IPS-20b (cell line): ENCODE data around the gene DNAJA4.

ENCODE experiments used
- H3K27ac ChIP-seq: one replicate; pipeline ENCODE4 v1.5.1; 2013; ENCODE audit warnings: low read length
- H3K27me3 ChIP-seq: 2 replicates; pipeline ENCODE4 v1.6.1; 2013; ENCODE audit warnings: mild to moderate bottlenecking, low read length, inconsistent platforms; ENCODE audit not compliant: insufficient read depth
- H3K36me3 ChIP-seq: 2 replicates; pipeline ENCODE4 v1.6.1; 2013; ENCODE audit warnings: low read depth, mild to moderate bottlenecking, inconsistent platforms, low read length, moderate library complexity; ENCODE audit not compliant: insufficient read depth
- H3K4me1 ChIP-seq: 2 replicates; pipeline ENCODE4 v1.6.1; 2013; ENCODE audit warnings: mild to moderate bottlenecking, control low read depth, inconsistent platforms, low read length, moderate library complexity; ENCODE audit not compliant: insufficient read depth
- H3K4me3 ChIP-seq: 2 replicates; pipeline ENCODE4 v1.5.1; 2013; ENCODE audit warnings: mild to moderate bottlenecking, low read length, inconsistent platforms
- H3K9ac ChIP-seq: 2 replicates; pipeline ENCODE4 v1.6.1; 2013; ENCODE audit warnings: low read depth, mild to moderate bottlenecking, inconsistent platforms, low read length, moderate library complexity
- H3K9me3 ChIP-seq: 2 replicates; pipeline ENCODE4 v1.6.1; 2013; ENCODE audit warnings: mild to moderate bottlenecking, low read depth, low read length, inconsistent platforms; ENCODE audit not compliant: insufficient read depth

The DNAJA4 gene

GRCh38 chr15:78321041-78321570, 56.7 kb downstream of the DNAJA4 start:
- H3K27ac ChIP-seq, result no peak overlapping the region
- no peaks in the 10 kb centered on the region for H3K27me3 ChIP-seq
- peaks cover 30% of the 10 kb centered on the region for H3K4me1 ChIP-seq
- H3K9ac ChIP-seq, result no peak overlapping the region
- H3K36me3 ChIP-seq, result no peaks in the 10 kb centered on the region
- no peaks in the 10 kb centered on the region for H3K9me3 ChIP-seq
- no peak overlapping the region for H3K4me3 ChIP-seq

GRCh38 chr15:78321786-78322185, 57.4 kb downstream of the DNAJA4 start:
- Histone ChIP-seq H3K27ac (no peak overlapping the region), H3K4me1 (peaks cover 23% of the 10 kb centered on the region), H3K27me3 (no peaks in the 10 kb centered on the region), H3K36me3 (no peaks in the 10 kb centered on the region), H3K9me3 (no peaks in the 10 kb centered on the region), H3K9ac (peak overlapping the region; percentile 67; the same call in 1 of the 2 replicates), H3K4me3 (no peak overlapping the region)

- Histone ChIP-seq H3K4me3 (no peak overlapping the region), H3K27ac (no peak overlapping the region), H3K36me3 (no peaks in the 10 kb centered on the region), H3K9me3 (no peaks in the 10 kb centered on the region), H3K27me3 (no peaks in the 10 kb centered on the region), H3K4me1 (peaks cover 19% of the 10 kb centered on the region), H3K9ac (peak overlapping the region; percentile 67; the same call in 1 of the 2 replicates)
These were observed 57.9 kb downstream of the DNAJA4 start for GRCh38 chr15:78322243-78322642.

GRCh38 chr15:78322724-78323521, 58.6 kb downstream of the DNAJA4 start:
- H3K27ac ChIP-seq, result no peak overlapping the region
- H3K36me3 ChIP-seq, result no peaks in the 10 kb centered on the region
- no peak overlapping the region for H3K4me3 ChIP-seq
- peak overlapping the region; percentile 48; the same call in 1 of the 2 replicates for H3K9ac ChIP-seq
- no peaks in the 10 kb centered on the region for H3K9me3 ChIP-seq
- no peaks in the 10 kb centered on the region for H3K27me3 ChIP-seq
- H3K4me1 ChIP-seq, result peaks cover 19% of the 10 kb centered on the region

GRCh38 chr15:78323693-78324092, 59.3 kb downstream of the DNAJA4 start:
- no peaks in the 10 kb centered on the region for H3K27me3 ChIP-seq
- no peaks in the 10 kb centered on the region for H3K36me3 ChIP-seq
- H3K4me1 ChIP-seq, result peaks cover 19% of the 10 kb centered on the region
- no peak overlapping the region for H3K27ac ChIP-seq
- H3K9me3 ChIP-seq, result no peaks in the 10 kb centered on the region
- no peak overlapping the region for H3K4me3 ChIP-seq
- no peak overlapping the region for H3K9ac ChIP-seq

- H3K4me1 ChIP-seq, result peaks cover 19% of the 10 kb centered on the region
- H3K27ac ChIP-seq, result no peak overlapping the region
- no peak overlapping the region for H3K9ac ChIP-seq
- H3K27me3 ChIP-seq, result no peaks in the 10 kb centered on the region
- no peak overlapping the region for H3K4me3 ChIP-seq
- no peaks in the 10 kb centered on the region for H3K9me3 ChIP-seq
- H3K36me3 ChIP-seq, result no peaks in the 10 kb centered on the region
These were observed 59.8 kb downstream of the DNAJA4 start for GRCh38 chr15:78324144-78324543.

- H3K9ac ChIP-seq, result no peak overlapping the region
- H3K4me1 ChIP-seq, result peaks cover 19% of the 10 kb centered on the region
- no peaks in the 10 kb centered on the region for H3K27me3 ChIP-seq
- H3K27ac ChIP-seq, result no peak overlapping the region
- no peak overlapping the region for H3K4me3 ChIP-seq
- no peaks in the 10 kb centered on the region for H3K36me3 ChIP-seq
- H3K9me3 ChIP-seq, result no peaks in the 10 kb centered on the region
These were observed 60.9 kb downstream of the DNAJA4 start for GRCh38 chr15:78325092-78325843.

GRCh38 chr15:78327466-78327865, 63.1 kb downstream of the DNAJA4 start:
- H3K4me3 ChIP-seq, result no peak overlapping the region

GRCh38 chr15:78329625-78330024, 65.3 kb downstream of the DNAJA4 start:
- peaks cover 6% of the 10 kb centered on the region; the same call in 1 of the 2 replicates for H3K4me1 ChIP-seq
- H3K27ac ChIP-seq, result no peak overlapping the region
- no peak overlapping the region for H3K9ac ChIP-seq
- H3K36me3 ChIP-seq, result no peaks in the 10 kb centered on the region
- no peaks in the 10 kb centered on the region for H3K9me3 ChIP-seq
- H3K27me3 ChIP-seq, result no peaks in the 10 kb centered on the region
- no peak overlapping the region for H3K4me3 ChIP-seq

More at GRCh38 chr15:78327466-78327865, 63.1 kb downstream of the DNAJA4 start:
- Histone ChIP-seq H3K4me1 (peaks cover 12% of the 10 kb centered on the region; the same call in 1 of the 2 replicates), H3K9ac (no peak overlapping the region), H3K27me3 (no peaks in the 10 kb centered on the region), H3K27ac (no peak overlapping the region), H3K36me3 (no peaks in the 10 kb centered on the region), H3K9me3 (no peaks in the 10 kb centered on the region)
